ENCODE data around the gene PHF5A.
A peak's percentile ranks its signal among the peaks of the same experiment; 100 is the strongest.
"Not testable (repeated sequence)": the region's sequence is repeated elsewhere in the genome, so short reads cannot be mapped to it uniquely, and the experiment has no call there.

The PHF5A gene

DNA sequence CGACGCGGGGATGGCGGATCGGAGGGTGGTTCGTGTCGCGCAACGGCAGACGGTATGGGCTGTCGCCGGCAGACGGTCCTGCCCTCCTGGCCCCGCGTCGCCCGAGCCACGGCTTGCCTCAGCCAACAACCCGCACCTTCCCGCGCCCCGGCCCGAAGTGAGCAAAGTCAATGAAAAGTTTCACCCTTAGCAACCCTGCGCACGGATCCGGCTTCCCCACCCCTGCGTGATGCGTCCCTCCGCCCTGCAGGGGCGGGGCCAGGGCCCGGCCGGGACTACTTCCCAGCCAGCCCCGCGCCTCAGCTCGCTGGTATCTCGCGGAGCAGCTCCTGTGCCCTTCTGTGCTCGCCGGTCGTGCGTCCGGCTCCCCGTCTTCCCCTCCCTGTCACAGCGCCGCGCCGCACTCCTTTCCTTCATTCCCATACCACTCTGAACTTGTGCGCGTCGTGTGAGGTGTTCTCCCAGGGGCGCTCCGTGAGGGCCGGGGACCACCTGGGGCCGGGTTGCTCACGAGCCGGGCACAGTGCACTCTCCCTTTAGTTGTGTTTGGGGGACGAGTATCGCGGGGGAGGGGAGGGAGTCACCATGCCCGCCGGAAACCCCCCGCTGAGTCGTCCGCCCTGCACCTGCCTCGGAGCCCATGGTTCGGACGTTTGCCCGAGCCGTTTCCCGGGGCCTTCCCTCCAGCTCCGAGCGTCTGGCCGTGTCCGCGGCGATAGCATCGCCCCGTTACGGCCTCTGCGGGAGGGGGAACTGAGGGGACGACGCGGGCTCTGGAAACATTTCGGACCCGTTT lies 21.7 kb downstream of the PHF5A start, which contains the start of gene TOB2:
TSS of gene TOB2 (minus strand) at position 163 of the 796 bp plus-strand sequence. CDS start 9,456 bp downstream, outside the sequence.
- DNase-seq (ENCODE audit: low read depth), result peak; percentile 97

DNA sequence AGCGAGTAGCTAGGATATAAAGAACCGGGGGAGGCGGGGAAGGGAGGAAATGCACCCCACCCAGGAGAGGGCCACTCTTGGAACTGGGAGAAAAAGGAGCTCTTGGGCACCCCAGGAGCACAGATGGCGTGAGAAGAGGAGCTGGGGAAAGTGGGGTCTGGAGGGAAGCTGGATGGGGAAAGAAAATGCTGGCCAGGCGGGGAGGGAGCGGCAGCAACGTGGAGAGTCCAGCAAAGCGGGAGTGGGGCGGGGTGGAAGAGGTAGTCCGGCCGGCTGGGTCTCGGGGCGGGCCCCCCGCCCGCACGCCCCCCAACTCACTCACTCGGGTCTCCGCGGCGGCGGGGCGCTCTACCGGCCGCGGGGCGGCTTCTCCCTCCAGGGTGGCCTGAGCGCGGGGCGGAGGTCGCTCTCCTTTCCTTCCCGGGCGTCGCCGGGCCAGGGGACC lies 22.4 kb downstream of the PHF5A start:
- DNase-seq (ENCODE audit: low read depth), result peak; percentile 18

DNA sequence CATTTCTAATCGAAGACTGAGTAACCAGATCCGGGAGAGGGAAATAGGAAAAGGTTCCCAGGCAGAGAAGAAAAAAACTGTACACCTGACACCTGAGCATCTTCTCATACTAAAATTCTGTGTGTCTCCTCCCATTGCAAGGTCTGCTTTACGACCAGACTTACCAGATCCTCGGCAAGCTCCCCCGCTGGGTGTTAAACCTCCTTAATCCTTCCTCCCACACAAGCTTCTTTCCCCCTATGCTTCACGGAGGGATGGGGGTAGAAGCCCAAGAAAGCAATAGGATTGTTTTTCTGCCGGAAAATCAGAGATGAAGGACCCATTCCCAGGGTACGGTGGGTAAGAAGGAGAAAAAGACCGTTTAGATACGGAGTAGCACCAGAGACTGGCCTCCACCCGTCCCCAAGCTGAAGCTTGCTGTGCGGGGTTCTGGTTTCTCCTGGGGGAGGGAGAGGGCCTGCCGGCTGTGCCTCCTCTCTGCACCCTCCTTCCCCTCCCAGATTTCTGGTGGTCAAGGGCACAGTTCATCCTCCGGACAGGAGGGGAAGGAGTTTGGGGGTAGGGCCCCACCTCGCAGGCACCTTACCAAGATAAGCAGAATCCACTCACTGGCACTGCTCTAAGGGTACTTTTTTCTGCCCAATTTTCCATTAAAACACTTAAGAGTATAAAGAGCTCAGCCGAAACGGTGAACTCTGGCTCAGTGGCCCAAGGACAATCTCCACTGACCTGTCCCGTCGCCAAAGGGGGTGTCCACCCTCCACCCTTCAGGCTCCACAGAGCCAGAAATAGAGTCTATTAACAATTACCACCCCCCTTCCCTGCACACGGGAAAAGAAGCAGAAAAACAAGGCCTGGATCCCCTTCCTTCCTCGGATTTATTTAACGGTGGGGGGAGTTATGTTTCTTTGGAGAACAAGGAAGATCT lies 23.1 kb downstream of the PHF5A start:
- peak; percentile 39 for DNase-seq (ENCODE audit: low read depth)

DNA sequence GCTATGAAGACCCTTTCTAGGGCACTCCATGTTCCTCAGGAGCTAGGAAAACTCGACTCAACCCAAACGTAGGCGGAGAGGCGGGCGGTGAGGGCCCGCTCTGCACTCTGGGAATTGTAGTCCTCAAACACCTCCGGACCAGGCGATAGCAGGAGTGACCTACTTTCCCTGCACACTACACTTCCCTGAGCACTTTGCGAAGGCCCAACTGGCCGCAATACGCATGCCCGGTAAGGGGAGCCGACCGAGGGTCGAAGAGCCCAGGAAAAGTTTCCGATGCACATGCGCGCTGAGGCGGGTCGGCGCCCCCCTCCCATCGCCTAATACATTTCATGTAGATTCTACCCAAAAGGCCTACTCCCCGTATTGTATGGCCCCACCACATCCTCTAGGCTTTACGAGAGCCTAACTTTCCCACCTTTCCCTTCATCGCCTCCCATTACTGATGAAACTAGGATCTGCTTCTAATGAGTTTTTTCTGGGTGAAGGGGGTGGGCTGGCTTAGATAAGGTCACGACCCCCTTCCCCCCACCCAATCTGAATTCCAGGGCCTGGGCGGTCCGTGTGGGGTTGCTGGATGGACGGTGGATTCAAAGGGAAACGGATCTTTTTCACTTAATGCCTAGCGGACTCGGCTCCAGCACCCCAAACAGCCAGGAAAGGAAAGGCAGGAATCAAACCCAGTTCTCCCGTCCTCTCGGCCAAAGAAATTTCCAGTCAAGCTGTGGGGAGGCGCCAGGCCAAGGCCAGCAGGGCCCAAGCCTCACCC lies 23.9 kb downstream of the PHF5A start:
- peak; percentile 98 for DNase-seq (ENCODE audit: low read depth)

DNA sequence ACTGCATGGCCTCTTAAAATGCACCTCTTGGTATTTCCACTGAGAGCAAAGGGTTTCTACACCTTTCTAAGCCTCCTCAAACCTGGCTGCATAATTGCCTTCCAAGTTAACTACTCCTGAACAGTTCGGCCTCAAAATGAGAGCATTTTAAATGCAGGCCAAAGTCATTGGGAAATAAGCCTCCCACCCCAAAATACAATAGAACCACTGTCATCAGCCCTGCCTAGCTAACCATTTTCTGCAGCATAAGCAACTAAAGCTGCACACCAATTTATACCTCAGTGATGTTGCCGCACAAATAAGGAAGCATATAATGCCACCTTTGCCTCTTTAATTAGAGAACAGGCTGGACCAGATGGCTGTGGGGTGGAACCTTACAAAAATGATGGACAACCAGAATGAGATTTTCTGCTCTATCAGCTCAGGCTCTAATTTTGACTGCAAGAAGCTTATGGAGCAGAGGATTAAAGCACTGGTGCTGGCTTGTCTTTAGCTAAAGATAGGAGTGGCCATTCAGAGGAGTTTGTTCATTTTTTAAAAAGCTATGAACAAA lies 26.2 kb downstream of the PHF5A start:
- no peak for DNase-seq (ENCODE audit: low read depth)

DNA sequence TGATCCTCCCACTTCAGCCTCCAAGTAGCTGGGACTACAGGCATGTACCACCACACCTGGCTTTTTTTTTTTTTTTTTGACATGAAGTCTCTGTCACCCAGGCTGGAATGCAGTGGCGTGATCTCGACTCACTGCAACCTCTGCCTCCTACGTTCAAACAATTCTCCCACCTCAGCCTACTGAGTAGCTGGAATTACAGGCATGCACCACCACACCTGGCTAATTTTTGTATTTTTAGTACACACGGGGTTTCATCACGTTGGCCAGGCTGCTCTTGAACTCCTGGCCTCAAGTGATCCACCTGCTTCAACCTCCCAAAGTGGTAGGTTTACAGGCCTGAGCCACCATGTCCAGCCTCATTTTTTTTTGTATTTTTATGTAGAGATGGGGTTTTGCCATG lies 28.0 kb downstream of the PHF5A start:
- DNase-seq (ENCODE audit: low read depth), result not testable (repeated sequence)

DNA sequence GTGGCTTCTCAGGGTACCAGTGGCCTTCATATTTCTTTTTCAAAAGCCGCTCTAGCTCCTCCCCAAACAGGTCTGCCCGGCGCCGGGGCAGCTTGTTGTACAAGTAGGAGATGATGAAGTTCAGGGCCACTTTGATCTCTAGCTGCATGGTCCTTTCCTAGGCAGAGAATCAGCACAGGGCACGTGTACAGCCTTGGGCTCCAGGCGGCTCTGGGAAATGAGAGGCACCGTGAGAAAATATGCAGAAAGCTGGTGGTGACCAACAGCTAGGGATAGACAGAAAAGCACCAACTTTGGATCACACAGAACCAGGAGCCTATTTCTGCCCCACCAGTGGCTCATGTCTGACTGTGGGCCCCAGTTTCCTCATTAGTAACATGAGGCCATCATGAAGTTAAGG lies 31.3 kb downstream of the PHF5A start:
- DNase-seq (ENCODE audit: low read depth), result no peak

DNA sequence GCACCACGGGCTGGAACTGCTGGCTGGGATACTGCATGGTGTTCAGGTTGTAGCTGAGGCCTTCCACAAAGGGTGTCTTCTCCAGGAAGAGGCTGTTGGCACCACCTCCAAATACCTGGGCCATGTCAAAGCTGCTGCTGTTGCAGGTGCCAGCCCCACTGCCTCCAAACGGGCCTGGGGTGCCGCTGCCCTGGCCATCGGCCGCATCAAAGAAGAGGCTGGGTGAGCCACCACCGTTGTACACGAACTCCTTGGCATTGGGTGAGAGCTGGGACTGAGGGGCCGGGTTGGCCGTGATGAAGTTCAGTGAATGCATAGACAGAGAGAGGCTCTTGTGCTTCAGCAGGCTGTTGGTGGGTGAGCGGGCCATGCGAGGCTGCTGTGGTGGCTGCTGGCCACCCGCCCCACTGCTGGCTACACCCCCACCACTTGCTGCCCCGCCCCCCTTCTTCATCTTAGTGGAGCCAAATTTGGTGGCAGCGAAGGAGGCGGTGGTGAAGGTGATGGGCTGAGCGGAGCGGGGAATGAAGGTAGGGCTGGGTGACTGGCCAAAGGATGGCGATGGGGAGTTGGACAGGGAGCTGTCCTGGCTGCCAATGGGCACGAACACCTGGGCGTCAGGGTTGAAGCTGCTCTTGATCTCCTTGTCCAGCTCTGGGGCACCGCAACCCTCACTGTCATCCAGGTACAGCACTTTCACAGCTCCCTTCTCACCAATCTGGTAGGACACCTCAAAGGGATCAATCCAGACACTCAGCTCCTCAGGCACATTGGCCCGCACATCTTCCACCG lies 32.0 kb downstream of the PHF5A start:
- DNase-seq (ENCODE audit: low read depth), result no peak

DNA sequence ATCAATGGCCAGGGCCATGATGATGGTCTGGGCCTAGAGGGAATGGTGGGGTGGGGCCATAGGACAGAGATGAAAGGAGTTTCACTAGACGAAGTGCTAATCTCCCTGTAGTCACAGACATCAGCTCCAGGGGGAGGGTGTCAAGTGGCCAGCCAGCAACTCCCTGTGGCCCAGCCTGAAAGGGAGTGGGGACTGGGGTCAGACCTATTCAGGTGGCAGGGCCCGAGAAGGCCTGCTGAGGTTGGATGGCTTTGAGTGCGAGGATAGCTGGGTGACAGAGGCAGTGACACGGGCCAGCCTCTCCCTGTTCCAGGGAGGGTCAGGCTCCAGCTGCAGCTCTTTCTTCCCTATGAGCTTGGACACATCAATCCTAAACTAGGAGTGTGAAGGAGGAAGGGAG lies 32.9 kb downstream of the PHF5A start:
- DNase-seq (ENCODE audit: low read depth), result no peak

DNA sequence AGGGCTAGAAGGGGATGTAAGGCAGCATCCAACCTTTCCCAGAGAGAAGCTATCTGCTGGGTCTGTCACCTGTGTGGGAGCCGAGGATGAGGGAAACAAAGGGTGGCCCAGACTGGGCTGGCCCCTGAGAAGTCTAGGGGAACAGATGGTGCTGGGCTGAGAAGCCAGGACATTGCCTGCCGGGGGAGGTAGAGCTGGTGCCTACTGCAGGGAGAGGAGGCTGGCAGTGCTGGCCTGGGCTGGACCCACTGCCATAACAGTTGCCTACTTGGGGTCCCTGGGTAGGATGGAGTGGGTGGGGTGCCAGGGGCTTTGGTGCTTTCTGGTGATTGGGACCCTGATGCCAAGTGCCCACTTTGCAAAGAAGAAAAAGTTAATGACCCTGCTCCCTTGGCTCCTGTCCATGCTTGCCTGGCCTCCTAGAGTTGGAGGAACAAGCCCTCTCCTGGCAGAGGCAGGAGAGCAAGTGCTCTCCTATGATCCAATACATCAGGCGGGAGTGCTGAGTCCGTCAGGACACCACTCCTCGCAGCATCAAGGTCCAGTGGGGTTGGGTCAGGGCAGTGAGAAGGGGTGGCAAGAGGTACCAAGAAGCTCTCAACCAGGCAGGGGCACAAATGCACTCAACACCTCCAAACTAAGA lies 34.0 kb downstream of the PHF5A start:
- DNase-seq (ENCODE audit: low read depth), result not testable (repeated sequence)

DNA sequence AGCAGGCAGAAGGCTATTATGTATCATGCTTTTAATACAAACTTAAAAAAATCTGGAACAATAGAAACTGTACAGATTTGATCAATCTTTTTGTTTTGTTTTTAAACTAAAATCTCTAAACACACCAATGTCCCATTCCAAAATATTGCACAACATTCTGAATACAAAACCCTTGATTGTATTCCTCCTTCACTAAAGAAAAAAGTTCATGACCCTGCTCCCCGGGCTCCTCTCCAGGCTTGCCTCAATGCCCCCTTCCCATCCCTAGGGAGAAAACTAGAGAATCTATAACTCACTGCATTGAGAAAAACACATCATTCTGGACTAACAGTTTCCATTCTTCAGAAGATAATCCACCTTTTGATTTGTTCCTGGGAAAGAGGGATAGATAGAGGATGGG lies 35.0 kb downstream of the PHF5A start:
- DNase-seq (ENCODE audit: low read depth), result not testable (repeated sequence)

DNA sequence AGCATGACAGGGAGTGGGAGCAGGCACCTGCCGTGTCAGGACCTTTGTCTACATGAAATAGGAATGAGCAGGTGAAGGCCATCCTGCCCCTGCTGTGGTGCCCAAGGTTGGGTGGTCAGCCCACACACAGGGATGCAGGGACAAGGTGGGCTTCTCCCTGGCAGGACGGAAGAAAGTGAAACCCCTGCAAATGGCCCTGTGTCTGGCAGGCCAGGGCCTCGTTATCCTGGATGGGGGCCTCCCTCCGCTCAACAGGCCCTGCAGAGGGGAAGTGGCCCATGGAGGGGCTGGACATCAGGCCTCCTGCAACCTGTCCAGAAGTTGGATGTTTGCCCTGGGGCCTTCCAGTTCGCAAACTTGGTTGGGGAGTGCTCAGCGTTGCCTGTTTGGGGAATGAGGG lies 36.8 kb downstream of the PHF5A start:
- no peak for DNase-seq (ENCODE audit: low read depth)

DNA sequence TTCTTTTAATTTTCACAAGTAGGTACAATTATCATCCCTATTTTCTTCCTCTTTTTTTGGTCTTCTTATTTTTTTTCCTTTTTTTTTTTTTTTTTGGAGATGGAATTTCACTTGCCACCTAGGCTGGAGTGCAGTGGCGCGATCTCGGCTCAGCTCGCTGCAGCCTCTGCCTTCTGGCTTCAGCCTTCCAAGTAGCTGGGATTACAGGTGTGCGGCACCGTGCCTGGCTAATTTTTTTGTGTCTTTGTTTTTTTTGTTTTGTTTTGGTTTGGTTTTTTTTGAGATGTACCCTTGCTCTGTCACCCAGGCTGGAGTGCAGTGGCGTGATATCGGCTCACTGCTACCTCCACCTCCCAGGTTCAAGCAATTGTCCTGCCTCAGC lies 38.5 kb downstream of the PHF5A start:
- DNase-seq (ENCODE audit: low read depth), result no peak

DNA sequence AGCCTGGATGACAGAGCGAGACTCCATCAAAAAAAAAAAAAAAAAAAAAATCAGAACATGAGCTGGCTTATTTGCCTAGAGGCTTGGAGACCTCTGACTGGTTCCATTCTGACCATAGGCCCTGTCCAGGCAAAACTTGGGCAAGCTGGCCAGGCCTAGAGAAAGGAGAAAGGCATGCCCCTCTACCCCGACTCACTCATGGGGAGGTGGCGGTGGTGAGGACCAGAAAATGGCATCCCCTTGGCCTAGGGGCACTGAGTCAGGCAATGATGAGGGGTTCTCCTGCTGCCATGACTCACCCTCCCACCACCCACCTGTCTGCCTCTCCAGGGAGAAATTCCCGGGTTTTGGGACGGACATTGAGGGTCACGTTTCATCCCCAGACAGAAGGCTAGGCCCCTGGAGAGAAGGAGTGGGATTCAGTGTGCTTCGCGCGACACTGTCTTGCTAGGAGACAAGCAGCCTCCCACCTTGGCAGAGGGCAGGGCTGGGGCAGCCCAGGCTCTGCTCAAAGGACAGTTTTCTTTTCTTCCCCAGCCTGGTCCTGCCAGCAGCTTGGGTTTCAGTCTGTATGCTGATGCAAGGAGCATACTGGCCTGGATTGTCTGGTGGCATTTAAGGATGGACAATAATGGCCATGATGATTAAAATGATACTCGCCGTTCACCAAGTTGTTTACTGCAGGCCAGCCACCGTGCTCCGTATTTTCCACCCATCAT lies 39.1 kb downstream of the PHF5A start:
- no peak for DNase-seq (ENCODE audit: low read depth)

DNA sequence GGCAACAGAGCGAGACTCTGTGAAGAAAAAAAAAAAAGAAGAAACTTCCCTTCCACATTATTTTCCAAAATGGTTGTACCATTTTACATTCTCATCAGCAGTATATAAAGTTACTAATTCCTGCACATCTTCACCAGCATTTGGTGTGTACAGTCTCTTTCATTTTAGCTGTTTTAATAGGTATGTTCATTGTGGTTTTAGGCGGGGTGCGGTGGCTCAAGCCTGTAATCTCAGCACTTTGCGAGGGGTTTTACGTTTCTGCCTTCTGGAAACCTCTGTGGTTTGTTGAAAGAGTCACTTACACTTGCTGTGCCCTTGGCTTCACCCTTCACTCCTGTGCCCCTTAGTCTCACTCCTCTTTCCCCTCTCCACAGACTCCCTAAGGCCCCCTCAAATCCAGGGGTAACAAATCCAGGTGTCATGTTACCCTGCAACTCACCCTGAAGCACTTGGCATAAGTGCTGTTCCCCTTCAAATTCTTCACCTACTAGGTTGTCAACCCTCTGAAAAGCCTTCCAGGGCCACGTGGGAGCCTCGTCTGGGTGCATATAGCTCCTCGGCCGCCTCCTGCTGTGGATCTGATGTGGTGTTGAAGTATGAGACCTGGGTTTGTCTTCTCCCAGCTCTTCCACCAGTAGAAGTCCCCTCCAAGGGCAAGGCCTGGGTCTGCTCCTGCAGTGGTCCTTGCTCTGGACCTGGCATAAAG lies 42.7 kb downstream of the PHF5A start:
- DNase-seq (ENCODE audit: low read depth), result no peak

DNA sequence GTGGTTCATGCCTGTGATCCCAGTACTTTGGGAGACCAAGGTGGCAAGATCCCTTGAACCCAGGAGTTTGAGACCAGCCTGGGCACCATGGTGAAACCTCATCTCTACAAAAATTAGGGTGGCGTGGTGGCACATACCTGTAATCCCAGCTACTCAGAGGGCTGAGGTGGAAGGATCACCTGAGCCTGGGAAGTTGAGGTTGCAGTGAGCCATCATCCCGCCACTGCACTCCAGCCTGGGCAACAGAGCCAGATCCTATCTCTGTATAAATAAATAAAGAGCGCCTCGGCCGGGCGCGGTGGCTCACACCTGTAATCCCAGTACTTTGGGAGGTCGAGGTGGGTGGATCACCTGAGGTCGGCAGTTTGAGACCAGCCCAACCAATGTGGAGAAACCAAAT lies 49.8 kb downstream of the PHF5A start:
- DNase-seq (ENCODE audit: low read depth), result no peak

DNA sequence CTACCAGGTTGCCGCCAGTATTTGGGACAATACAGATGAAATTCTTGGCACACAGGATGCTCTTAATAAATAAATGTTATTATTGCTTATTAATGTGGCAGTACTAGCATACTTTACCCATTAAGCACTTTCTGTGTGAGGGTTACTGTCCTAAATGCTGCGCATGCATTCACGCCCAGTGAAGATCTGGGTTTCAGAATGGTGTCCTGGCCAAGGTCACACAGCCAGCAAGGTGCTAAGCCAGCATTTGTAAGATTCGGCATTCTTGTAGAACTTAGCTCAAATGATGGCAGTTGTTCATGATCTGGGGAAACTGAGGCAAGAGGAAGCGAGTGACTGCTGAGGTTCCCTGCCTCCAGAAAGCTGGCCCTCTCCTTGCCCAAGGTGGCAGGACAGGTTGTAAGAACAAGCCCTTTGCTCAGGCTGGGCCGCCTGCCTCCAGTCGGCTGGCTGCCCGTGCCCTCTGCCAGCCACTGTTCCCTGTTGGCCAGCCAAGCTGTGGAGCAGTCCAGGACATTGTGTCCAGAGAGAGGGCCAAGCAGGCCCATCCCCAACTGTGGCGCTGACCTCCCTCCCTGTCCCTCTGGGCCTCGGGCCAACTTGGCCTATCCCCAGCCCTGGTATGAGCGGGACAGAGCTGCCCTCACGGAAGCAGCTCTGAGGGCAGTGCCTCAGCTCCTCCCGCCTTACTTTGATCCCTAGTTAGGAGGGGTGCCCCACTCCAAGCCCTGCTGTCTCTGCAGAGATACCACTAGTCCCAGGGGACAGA lies 50.7 kb downstream of the PHF5A start:
- no peak for DNase-seq (ENCODE audit: low read depth)

DNA sequence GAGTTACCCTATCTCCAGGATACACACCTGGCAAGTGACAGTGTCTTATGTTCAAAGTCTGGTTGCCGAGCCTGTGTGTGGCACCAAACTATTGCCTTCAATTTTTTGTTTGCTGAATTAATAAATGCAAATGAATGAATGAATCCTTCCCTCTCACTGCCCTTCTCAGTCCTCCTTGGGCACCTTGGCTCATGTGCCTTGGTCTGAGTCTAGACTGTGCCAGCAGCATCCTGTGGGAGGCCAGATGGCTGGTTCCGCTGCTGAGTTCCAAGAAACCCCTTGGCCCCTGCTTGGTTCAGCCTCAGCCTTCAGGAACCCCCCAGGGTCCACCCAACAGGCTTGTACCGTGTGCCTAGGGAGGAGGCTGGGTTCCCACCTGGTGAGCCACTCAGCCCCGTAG lies 52.9 kb downstream of the PHF5A start:
- no peak for DNase-seq (ENCODE audit: low read depth)

Measured in iris pigment epithelial cell (primary cell).